Panc1 (cell line): Measurements from ENCODE around the gene PCNT.

ENCODE experiments used
- CTCF ChIP-seq: fragments of 450-650 bp; IDR thresholded peaks from 2 replicates; pipeline ENCODE4 v1.5.1; 2017; ENCODE audit warnings: mild to moderate bottlenecking
- POLR2AphosphoS5 ChIP-seq: IDR thresholded peaks from 2 replicates; pipeline ENCODE4 v1.6.1; 2012; ENCODE audit warnings: mild to moderate bottlenecking, low read depth, low read length, moderate library complexity
- REST ChIP-seq, 2 experiments: IDR thresholded peaks; 2 replicates each; pipeline ENCODE4 v1.6.1; 2011 to 2012; ENCODE audit warnings: low read depth in 2 of 2, control low read depth in 1 of 2, low read length in 1 of 2, mild to moderate bottlenecking in 1 of 2, moderate library complexity in 1 of 2; ENCODE audit not compliant: insufficient read depth in 1 of 2
- SIN3A ChIP-seq: IDR thresholded peaks from 2 replicates; pipeline ENCODE4 v1.6.1; 2012; ENCODE audit warnings: low read depth, mild to moderate bottlenecking, low read length, moderate library complexity, borderline replicate concordance; ENCODE audit not compliant: insufficient read depth

- no peak for TF ChIP-seq CTCF
- no peak for TF ChIP-seq REST (IDR thresholded peaks at IDR 0.05; ENCODE audit: insufficient read depth in 1 of 2, low read depth in 2 of 2, low read length in 1 of 2)
- no peak for TF ChIP-seq POLR2AphosphoS5
- TF ChIP-seq SIN3A, result no peak
Measured at GRCh38 chr21:46366561-46366960, 42.6 kb downstream of the PCNT start.
